Liver (tissue), 9 donors: Measurements from ENCODE around the gene MYOM1. TPM values are rescaled to one million over a fixed set of nuclear protein-coding genes. Genes with fewer than 3 reads are reported as not detected.

Source experiments
- DNase-seq: peaks from one replicate; pipeline ENCODE4 v3.0.0-alpha.2; 2017; ENCODE audit warnings: low spot score
- H3K27ac ChIP-seq, 2 donors: one replicate each; pipeline ENCODE4 v1.7.0; 2013; ENCODE audit warnings: inconsistent platforms in 2 of 2, low read length in 2 of 2, control low read depth in 1 of 2, low read depth in 1 of 2, mild to moderate bottlenecking in 1 of 2
- H3K27me3 ChIP-seq, 4 donors: one replicate each; pipeline versions ENCODE4 v1.6.1 to v1.7.0; 2013; ENCODE audit warnings: low read length in 3 of 4, inconsistent platforms in 1 of 4, mild to moderate bottlenecking in 1 of 4, moderate library complexity in 1 of 4; ENCODE audit not compliant: control insufficient read depth in 4 of 4, insufficient read depth in 4 of 4
- H3K36me3 ChIP-seq, 4 donors: one replicate each; pipeline versions ENCODE4 v1.6.1 to v1.7.0; 2013; ENCODE audit warnings: low read length in 3 of 4, mild to moderate bottlenecking in 3 of 4, low read depth in 1 of 4, moderate library complexity in 1 of 4; ENCODE audit not compliant: control insufficient read depth in 4 of 4, insufficient read depth in 3 of 4
- H3K4me1 ChIP-seq, 4 donors: one replicate each; pipeline versions ENCODE4 v1.6.1 to v1.7.0; 2013; ENCODE audit warnings: low read length in 3 of 4, mild to moderate bottlenecking in 3 of 4, moderate library complexity in 1 of 4; ENCODE audit not compliant: control insufficient read depth in 4 of 4, insufficient read depth in 4 of 4
- H3K4me3 ChIP-seq, 3 donors: one replicate each; pipeline versions ENCODE4 v1.6.1 to v1.7.0; 2013; ENCODE audit warnings: low read length in 3 of 3, control low read depth in 1 of 3, low read depth in 1 of 3, mild to moderate bottlenecking in 1 of 3
- H3K9ac ChIP-seq, 2 donors: one replicate each; pipeline ENCODE4 v1.7.0; 2013; ENCODE audit warnings: low read length in 2 of 2, mild to moderate bottlenecking in 2 of 2, moderate library complexity in 2 of 2, control low read depth in 1 of 2, low read depth in 1 of 2
- H3K9me3 ChIP-seq, 4 donors: one replicate each; pipeline versions ENCODE4 v1.6.1 to v1.7.0; 2013; ENCODE audit warnings: low read length in 3 of 4; ENCODE audit not compliant: control insufficient read depth in 4 of 4
- EGR1 ChIP-seq, 2 donors: IDR thresholded peaks; 2 replicates each; pipeline ENCODE4 v1.6.1; 2016 to 2018; ENCODE audit warnings: antibody characterized with exemption in 2 of 2, low read depth in 2 of 2
- FOXA1 ChIP-seq: IDR thresholded peaks from 2 replicates; pipeline ENCODE4 v1.6.1; 2016; ENCODE audit warnings: antibody characterized with exemption
- FOXA2 ChIP-seq: IDR thresholded peaks from 2 replicates; pipeline ENCODE4 v1.6.1; 2016; ENCODE audit warnings: antibody characterized with exemption
- GABPA ChIP-seq, 2 donors: IDR thresholded peaks in 1 of 2; conservative IDR thresholded peaks in 1 of 2; 2 replicates each; pipeline ENCODE4 v1.6.1; 2016; ENCODE audit warnings: antibody characterized with exemption in 2 of 2, mild to moderate bottlenecking in 1 of 2, moderate library complexity in 1 of 2
- HNF4A ChIP-seq, 2 donors: conservative IDR thresholded peaks; 2 replicates each; pipeline ENCODE4 v1.6.1; 2016; ENCODE audit warnings: antibody characterized with exemption in 2 of 2, mild to moderate bottlenecking in 2 of 2
- HNF4G ChIP-seq: IDR thresholded peaks from 2 replicates; pipeline ENCODE4 v1.6.1; 2016; ENCODE audit warnings: antibody characterized with exemption
- JUND ChIP-seq, 2 donors: IDR thresholded peaks; 2 replicates each; pipeline ENCODE4 v1.6.1; 2016; ENCODE audit warnings: antibody characterized with exemption in 2 of 2
- NR2F2 ChIP-seq: IDR thresholded peaks from 2 replicates; pipeline ENCODE4 v1.6.1; 2016; ENCODE audit warnings: antibody characterized with exemption
- RAD21 ChIP-seq, 2 donors: IDR thresholded peaks; 2 replicates each; pipeline ENCODE4 v1.6.1; 2016; ENCODE audit warnings: antibody characterized with exemption in 2 of 2, mild to moderate bottlenecking in 2 of 2
- RXRA ChIP-seq, 2 donors: IDR thresholded peaks; 2 replicates each; pipeline ENCODE4 v1.6.1; 2017 to 2018; ENCODE audit warnings: antibody characterized with exemption in 2 of 2, mild to moderate bottlenecking in 1 of 2
- SP1 ChIP-seq: IDR thresholded peaks from 2 replicates; pipeline ENCODE4 v1.6.1; 2018; ENCODE audit warnings: antibody characterized with exemption, mild to moderate bottlenecking
- TAF1 ChIP-seq: conservative IDR thresholded peaks from 2 replicates; pipeline ENCODE4 v1.6.1; 2016; ENCODE audit warnings: antibody characterized with exemption, mild to moderate bottlenecking
- YY1 ChIP-seq: IDR thresholded peaks from 2 replicates; pipeline ENCODE4 v1.6.1; 2016; ENCODE audit warnings: antibody characterized with exemption, mild to moderate bottlenecking
- WGBS: extraction: QIAGEN DNeasy Blood & Tissue Kit; methylation state at CpG from one replicate; pipeline ENCODE4 v1.1.7; 2013; 5-methylcytosine and 5-hydroxymethylcytosine counted together
- polyA plus RNA-seq, 2 donors: library from polyadenylated mRNA; stranded (reverse) in 1 of 2; unstranded in 1 of 2; fragments of 200-250 nt in 1 of 2; fragments of >200 nt in 1 of 2; fragmentation: Nextera tagmentation in 1 of 2; extraction: Ambion mirVana in 1 of 2; gene quantifications; one replicate each; pipeline versions ENCODE4 v1.2.1 to v1.2.3, GENCODE V29; 2013 to 2015
- total RNA-seq, 2 donors: library from RNA; depleted of rRNA; stranded (reverse); fragments of >200 nt; gene quantifications; one replicate each; pipeline ENCODE4 v1.2.3, GENCODE V29; 2014
- TF ChIP-seq, protein P1 (sequence below): fragments of 150-350 bp; IDR thresholded peaks from 2 replicates; pipeline ENCODE4 v1.5.1; 2017; ENCODE audit warnings: improper control_type of control experiment, low read depth, low read length; ENCODE audit not compliant: missing input control
- TF ChIP-seq, protein P2 (sequence below): IDR thresholded peaks from 2 replicates; pipeline ENCODE4 v1.6.1; 2016; ENCODE audit warnings: antibody characterized with exemption, mild to moderate bottlenecking
- TF ChIP-seq, protein P3 (sequence below): IDR thresholded peaks from 2 replicates; pipeline ENCODE4 v1.6.1; 2016; ENCODE audit warnings: antibody characterized with exemption
- TF ChIP-seq, protein P4 (sequence below): IDR thresholded peaks from 2 replicates; pipeline ENCODE4 v1.6.1; 2016; ENCODE audit warnings: antibody characterized with exemption
- TF ChIP-seq, protein P5 (sequence below): IDR thresholded peaks from 2 replicates; pipeline ENCODE4 v1.6.1; 2016; ENCODE audit warnings: antibody characterized with exemption
- donor health status: healthy.
- donor health status: healthy.
- donor health status: healthy.
- donor health status: healthy.
- donor health status: healthy.

MYOM1 gene
- total and polyA plus RNA-seq, 4 donors: 10.1 to 48.4 (median 21.3) TPM

DNA sequence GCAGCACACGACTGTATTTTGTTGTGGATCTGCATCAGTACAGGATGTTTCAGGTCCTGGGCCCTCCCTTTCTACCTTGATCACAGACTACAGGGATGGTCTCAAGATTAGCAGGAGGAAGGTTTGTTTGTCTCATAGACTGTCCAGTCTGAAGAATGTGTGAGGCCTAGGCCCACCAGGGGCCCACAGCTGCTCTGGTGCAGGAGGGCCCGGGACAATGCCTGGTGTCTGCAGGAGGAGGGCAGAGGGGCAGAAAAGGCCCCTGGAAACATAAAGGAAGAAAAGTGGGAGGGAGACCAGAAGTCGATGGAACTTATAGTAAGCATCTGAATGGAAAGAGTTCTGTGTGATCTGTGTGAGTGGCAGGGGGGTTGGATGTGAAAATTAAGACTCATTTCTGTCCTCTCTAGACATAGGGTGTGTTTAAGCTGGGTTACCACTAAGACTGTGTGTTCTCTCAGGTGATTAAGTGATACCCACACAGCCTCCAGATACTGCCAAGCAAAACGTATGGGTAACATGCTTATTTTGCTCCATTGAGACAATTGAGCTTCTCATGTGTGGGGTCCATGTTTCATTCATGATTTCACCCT lies 173.5 kb downstream of the MYOM1 start:
- H3K9me3 ChIP-seq: no peaks in the 10 kb centered on the region
- TF ChIP-seq, protein P1, sequence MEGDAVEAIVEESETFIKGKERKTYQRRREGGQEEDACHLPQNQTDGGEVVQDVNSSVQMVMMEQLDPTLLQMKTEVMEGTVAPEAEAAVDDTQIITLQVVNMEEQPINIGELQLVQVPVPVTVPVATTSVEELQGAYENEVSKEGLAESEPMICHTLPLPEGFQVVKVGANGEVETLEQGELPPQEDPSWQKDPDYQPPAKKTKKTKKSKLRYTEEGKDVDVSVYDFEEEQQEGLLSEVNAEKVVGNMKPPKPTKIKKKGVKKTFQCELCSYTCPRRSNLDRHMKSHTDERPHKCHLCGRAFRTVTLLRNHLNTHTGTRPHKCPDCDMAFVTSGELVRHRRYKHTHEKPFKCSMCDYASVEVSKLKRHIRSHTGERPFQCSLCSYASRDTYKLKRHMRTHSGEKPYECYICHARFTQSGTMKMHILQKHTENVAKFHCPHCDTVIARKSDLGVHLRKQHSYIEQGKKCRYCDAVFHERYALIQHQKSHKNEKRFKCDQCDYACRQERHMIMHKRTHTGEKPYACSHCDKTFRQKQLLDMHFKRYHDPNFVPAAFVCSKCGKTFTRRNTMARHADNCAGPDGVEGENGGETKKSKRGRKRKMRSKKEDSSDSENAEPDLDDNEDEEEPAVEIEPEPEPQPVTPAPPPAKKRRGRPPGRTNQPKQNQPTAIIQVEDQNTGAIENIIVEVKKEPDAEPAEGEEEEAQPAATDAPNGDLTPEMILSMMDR: no peak
- TF ChIP-seq, protein P2, sequence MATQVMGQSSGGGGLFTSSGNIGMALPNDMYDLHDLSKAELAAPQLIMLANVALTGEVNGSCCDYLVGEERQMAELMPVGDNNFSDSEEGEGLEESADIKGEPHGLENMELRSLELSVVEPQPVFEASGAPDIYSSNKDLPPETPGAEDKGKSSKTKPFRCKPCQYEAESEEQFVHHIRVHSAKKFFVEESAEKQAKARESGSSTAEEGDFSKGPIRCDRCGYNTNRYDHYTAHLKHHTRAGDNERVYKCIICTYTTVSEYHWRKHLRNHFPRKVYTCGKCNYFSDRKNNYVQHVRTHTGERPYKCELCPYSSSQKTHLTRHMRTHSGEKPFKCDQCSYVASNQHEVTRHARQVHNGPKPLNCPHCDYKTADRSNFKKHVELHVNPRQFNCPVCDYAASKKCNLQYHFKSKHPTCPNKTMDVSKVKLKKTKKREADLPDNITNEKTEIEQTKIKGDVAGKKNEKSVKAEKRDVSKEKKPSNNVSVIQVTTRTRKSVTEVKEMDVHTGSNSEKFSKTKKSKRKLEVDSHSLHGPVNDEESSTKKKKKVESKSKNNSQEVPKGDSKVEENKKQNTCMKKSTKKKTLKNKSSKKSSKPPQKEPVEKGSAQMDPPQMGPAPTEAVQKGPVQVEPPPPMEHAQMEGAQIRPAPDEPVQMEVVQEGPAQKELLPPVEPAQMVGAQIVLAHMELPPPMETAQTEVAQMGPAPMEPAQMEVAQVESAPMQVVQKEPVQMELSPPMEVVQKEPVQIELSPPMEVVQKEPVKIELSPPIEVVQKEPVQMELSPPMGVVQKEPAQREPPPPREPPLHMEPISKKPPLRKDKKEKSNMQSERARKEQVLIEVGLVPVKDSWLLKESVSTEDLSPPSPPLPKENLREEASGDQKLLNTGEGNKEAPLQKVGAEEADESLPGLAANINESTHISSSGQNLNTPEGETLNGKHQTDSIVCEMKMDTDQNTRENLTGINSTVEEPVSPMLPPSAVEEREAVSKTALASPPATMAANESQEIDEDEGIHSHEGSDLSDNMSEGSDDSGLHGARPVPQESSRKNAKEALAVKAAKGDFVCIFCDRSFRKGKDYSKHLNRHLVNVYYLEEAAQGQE: no peak
- TF ChIP-seq HNF4A (conservative IDR thresholded peaks at IDR 0.05) (no peak), SP1 (no peak), EGR1 (IDR thresholded peaks at IDR 0.05; ENCODE audit: low read depth in 2 of 2) (no peak), RAD21 (IDR thresholded peaks at IDR 0.05) (no peak), FOXA1 (no peak), HNF4G (no peak), JUND (IDR thresholded peaks at IDR 0.05) (no peak), YY1 (no peak), RXRA (IDR thresholded peaks at IDR 0.05) (no peak), NR2F2 (no peak), GABPA (IDR thresholded peaks at IDR 0.05 in 1 of 2, conservative IDR thresholded peaks at IDR 0.05 in 1 of 2) (no peak), TAF1 (no peak), FOXA2 (no peak)
- TF ChIP-seq, protein P3, sequence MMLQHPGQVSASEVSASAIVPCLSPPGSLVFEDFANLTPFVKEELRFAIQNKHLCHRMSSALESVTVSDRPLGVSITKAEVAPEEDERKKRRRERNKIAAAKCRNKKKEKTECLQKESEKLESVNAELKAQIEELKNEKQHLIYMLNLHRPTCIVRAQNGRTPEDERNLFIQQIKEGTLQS: no peak
- TF ChIP-seq, protein P4, sequence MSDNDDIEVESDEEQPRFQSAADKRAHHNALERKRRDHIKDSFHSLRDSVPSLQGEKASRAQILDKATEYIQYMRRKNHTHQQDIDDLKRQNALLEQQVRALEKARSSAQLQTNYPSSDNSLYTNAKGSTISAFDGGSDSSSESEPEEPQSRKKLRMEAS: no peak
- TF ChIP-seq, protein P5, sequence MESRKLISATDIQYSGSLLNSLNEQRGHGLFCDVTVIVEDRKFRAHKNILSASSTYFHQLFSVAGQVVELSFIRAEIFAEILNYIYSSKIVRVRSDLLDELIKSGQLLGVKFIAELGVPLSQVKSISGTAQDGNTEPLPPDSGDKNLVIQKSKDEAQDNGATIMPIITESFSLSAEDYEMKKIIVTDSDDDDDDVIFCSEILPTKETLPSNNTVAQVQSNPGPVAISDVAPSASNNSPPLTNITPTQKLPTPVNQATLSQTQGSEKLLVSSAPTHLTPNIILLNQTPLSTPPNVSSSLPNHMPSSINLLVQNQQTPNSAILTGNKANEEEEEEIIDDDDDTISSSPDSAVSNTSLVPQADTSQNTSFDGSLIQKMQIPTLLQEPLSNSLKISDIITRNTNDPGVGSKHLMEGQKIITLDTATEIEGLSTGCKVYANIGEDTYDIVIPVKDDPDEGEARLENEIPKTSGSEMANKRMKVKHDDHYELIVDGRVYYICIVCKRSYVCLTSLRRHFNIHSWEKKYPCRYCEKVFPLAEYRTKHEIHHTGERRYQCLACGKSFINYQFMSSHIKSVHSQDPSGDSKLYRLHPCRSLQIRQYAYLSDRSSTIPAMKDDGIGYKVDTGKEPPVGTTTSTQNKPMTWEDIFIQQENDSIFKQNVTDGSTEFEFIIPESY: no peak
- H3K9ac ChIP-seq: no peak overlapping the region

More for the DNA sequence above, 173.5 kb downstream of the MYOM1 start:
- 85% methylated on average over 4 of the region's 4 CpGs for WGBS
- Histone ChIP-seq H3K36me3 (no peaks in the 10 kb centered on the region), H3K27ac (peak overlapping the region in 1 of 2 donors; percentile 28), H3K27me3 (no peaks in the 10 kb centered on the region), H3K4me1 (peaks cover 6 to 12% (median 8%) of the 10 kb centered on the region in 4 donors), H3K4me3 (no peak overlapping the region)
- DNase-seq: no peak
